HG03175 (cell line): ENCODE measurements around the gene AKT1.

Source experiments
- ATAC-seq: cut with Tn5 transposase; IDR thresholded peaks from one replicate; pipeline ENCODE4 v1.9.1; 2021; ENCODE audit warnings: mild to moderate bottlenecking, moderate library complexity; ENCODE audit not compliant: unreplicated experiment

Gene AKT1

DNA sequence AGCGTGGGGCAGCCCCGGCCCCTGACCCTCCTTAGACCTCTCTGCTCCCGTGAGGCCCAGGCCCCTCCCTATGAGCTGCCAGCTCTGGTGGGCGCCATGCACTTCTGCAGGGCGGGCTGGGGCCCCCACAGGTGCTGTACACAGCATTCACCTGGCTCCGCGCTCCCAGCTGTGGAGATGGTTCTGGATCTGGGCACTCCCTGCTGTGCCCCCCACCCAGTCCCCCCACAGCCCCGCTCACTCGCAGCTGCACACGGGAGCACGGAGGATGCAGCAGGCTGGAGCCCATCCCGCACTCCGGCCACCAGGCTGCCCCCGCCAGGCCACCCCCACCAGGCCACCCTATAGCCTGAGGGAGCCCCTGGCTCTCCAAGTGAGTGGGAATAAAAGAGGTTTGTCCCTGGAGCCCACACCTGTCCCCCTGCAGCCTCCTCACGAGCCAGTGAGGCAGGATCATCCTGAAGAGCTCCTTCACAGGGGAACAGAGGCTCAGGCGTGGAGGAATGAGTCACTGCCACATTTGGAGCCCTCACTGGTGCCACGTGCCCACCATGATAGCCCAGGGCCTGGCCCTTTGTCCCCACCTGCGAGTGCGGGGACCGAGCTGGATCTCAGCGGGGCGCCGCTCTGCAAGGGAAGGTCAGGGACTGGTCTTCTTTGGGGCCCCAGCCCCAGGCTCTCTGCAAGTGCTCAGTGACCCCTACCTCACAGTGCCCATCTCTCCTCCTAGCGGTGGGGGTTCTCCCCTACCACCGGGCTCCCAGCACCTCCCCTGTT lies 69.6 kb downstream of the AKT1 start:
- ATAC-seq = no peak

DNA sequence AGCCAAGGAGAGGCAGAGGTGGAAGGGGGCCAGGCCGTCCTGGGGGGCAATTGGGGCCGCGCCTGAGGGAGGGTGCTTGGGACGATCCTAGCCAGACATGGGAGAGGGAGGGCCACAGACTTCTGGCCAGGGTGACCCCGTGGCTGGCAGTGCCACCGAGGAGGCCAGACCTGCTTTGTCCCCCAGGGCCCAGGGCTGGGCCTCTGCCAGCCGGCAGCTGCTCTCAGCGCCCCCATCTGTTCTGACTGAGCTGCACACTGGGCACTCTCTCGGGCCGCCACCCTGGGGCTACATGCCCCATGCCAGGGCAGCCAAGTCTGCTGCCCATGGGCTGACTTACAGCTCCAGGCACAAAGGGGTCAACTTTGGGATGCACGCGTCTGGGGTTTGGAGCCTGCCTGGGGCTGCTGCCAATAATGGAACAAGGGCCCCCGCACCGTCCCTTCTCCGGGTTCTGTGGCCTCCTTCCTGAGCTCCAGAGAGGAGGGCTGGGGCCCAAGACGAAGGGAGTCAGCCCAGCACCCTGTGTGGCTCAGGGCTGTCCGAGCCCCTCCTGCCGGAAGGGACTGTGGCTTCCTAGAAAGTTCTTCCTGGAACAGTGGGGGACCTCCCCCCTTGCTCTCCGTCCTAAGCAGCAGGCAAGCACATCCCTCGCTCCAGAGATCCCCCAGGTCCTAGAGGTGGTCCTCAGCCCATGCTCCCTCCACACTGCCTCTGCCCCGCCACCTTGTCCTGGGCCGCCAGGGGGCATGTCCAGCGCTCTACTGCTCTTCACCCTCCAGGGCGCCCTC lies 70.4 kb downstream of the AKT1 start:
- ATAC-seq = no peak

DNA sequence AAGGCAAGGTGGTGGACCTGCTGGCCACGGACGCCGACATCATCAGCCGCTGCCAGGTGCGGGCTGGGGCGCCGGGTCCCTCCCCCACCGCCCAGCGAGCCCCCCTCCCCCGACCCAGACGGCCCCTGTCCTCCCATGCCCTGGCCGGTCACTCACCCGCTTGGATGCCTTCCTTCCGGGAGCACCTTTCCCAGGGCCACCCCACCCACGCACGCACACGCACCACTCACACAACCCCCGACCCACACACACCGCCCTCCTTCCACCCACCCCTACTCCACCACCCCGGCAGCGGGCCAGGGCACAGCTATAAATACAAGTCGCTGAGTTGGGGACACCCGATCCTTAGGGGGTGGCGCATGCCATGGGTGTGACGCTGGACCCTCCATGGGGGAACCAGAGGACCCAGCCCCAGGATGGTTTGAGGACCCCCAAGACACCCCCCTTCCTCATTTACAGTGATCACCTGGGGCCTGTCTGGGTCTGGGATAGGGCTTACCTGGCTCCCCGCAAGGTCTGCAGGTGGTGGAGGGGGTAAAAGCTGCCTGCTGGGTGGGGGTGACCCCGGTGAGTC lies 71.1 kb downstream of the AKT1 start:
- ATAC-seq = no peak

DNA sequence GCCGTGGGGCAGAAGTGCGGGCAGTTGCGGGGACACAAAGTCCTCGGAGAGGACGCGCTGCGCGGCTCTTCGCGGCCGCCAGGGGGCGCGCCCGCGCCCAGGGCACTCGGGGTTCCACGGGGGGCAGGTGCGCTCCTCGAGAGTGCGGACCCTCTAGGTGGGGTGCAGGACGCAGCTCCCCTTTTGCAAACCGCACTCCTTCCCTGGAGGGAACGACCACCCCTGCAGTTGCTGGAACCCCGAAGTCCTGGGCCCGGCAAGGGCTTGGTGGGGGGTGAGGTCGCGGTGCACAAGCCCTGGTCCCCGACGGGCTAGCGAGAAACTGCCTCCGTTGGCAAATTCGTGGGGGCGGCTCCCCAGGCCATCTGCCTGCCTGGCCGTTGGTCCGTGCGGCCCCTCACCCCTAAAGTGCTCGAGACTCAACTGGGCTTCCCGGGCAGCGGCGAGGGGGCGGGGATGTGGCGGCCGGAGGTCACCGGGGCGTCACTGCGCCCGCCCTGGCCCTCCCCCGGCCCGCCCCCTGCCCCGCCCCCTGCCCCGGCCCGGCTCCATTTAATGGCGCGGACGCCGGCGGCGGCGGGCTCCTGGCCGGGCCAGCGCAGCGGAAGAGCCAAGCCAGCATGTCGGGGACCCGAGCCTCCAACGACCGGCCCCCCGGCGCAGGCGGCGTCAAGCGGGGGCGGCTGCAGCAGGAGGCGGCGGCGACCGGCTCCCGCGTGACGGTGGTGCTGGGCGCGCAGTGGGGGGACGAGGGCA lies 71.7 kb downstream of the AKT1 start, which contains the start of gene ADSS1:
Gene ADSS1 (plus strand): TSS at position 579 of the 756 bp plus-strand sequence. CDS start 42 bp downstream, at position 621.
- peak; percentile 55 for ATAC-seq

DNA sequence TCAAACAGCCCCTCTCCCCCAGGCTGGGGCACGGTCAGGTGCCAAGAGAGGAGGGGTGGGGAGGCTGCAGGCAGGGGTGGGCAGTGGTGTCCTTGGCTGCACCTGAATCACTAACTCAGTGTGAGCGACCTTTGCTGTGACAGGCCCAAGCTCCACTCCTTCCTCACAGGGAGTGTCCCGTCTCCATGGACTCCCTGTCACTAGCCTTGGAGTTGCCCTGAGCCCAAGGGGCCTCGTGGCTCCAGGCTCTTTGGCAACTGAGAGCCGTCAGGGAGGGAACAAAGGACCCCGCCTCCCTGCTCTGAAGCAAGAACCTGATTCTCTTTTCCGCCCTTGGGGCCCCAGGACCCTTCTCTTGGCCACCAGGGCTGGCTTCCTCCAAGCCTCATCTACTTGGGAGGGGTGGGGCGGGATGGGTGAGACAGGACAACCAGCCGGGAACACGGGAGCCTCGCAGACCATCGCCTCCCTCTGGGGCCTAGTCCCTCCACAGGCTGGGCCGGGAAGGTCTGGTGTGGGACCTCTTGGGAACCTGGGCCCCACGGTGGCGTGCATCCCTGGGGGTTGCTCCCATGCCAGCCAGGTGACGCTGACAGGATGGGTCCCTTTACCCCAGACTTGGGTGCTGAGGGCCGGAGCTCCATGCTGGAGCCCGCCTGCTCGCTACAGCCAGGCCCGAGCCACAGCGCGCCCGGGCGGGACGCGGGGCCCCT lies 72.5 kb downstream of the AKT1 start:
- no peak for ATAC-seq

DNA sequence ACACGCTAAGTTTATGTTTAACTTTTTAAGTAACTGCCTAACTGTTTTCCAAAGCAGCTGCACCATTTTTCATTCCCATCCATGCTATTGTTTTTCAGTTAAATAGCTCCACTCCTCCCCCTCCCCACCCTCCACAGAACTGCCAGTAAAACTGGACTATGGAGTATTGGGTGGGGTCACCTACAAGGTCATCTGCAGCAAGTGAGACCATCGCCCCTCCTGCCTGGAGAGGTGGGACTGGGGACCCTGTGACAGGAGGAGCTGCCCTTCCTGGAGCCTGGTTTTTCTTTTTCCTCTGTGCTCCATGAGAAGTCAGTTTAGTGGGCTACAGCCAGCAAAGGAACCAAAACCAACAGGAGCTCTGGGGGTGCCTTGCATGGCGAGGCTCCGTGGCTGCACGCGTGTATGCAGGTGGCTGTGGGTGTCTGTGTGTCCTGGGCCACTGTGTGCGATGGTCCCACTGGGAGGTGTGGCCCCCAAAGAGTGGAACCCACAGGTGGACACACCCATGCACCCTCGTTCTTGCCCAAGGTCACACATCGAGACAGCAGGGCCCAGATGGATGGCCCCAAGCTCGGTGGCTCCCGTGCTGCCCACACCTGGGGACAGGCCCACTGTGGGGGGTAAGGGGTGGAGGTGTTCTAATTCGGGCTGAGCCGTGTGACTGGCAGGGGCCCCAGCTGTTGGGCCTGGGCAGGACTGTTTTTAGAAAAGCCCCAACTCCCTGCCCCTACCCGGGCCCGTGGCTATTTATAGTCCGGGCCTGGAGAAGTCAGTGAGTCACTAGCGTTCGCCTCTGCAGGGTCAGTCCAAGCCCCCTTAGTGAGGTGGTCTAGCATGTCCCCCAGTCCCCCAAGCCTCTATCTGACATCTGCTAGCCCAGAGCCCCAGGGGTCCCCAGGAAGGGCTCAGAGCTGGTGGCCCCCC lies 73.8 kb downstream of the AKT1 start:
- no peak for ATAC-seq
